Naive thymus-derived CD4-positive, alpha-beta T cell (primary cell): ENCODE data around the gene RGS1. TPM values are rescaled to one million over a fixed set of nuclear protein-coding genes. Genes with fewer than 3 reads are reported as not detected.
A peak's percentile ranks its signal among the peaks of the same experiment; 100 is the strongest.
"Not testable (repeated sequence)": the region's sequence is repeated elsewhere in the genome, so short reads cannot be mapped to it uniquely, and the experiment has no call there.

Source experiments
- ATAC-seq: fragments of 150-1000 bp; cut with Tn5 transposase; 2 replicates; pipeline ENCODE4 v1.10.0; 2021; ENCODE audit warnings: mild to moderate bottlenecking, moderate library complexity
- CTCF ChIA-PET: fragments of 350-600 bp; sonication (Branson Sonifier 250); formaldehyde crosslinking; loops from one replicate; lab custom pipeline; 2021; ENCODE audit warnings: antibody characterized with exemption; lab: Charles Lee
- POLR2A ChIA-PET: fragments of 350-600 bp; sonication (Branson Sonifier 250); formaldehyde crosslinking; loops from one replicate; lab custom pipeline; 2021; ENCODE audit warnings: antibody characterized with exemption, inconsistent platforms; lab: Charles Lee
- DNase-seq, 9 donors: peaks; one replicate each; pipeline versions ENCODE4 v3.0.0 to v3.0.0-alpha.2; 2020 to 2022; ENCODE audit warnings: mixed read lengths in 1 of 9
- H3K27ac ChIP-seq: one replicate; pipeline ENCODE4 v1.7.0; 2013; ENCODE audit warnings: mild to moderate bottlenecking, low read depth, low read length, moderate library complexity
- H3K27me3 ChIP-seq, 2 donors: one replicate each; pipeline ENCODE4 v1.7.0; 2013; ENCODE audit warnings: low read length in 2 of 2, mild to moderate bottlenecking in 2 of 2, moderate library complexity in 2 of 2; ENCODE audit not compliant: control insufficient read depth in 2 of 2, insufficient read depth in 2 of 2
- H3K36me3 ChIP-seq, 3 experiments: 1 replicate in 2 of 3; 2 replicates in 1 of 3; pipeline ENCODE4 v1.7.0; 2013; ENCODE audit warnings: low read length in 3 of 3, mild to moderate bottlenecking in 3 of 3, moderate library complexity in 1 of 3; ENCODE audit not compliant: insufficient read depth in 3 of 3, control insufficient read depth in 2 of 3
- H3K4me1 ChIP-seq, 2 donors: one replicate each; pipeline ENCODE4 v1.7.0; 2013; ENCODE audit warnings: low read length in 2 of 2, mild to moderate bottlenecking in 2 of 2, moderate library complexity in 1 of 2; ENCODE audit not compliant: control insufficient read depth in 2 of 2, insufficient read depth in 2 of 2
- H3K4me3 ChIP-seq: 2 replicates; pipeline ENCODE4 v1.7.0; 2013; ENCODE audit warnings: mild to moderate bottlenecking, low read length
- H3K9me3 ChIP-seq, 3 experiments: 1 replicate in 2 of 3; 2 replicates in 1 of 3; pipeline ENCODE4 v1.7.0; 2013; ENCODE audit warnings: low read length in 3 of 3; ENCODE audit not compliant: control insufficient read depth in 2 of 3
- H3K27ac Mint-ChIP-seq, 9 donors: one replicate each; pipeline ENCODE4 v1.8.0; 2020 to 2022; ENCODE audit warnings: mixed read lengths in 9 of 9, mild to moderate bottlenecking in 8 of 9, moderate library complexity in 5 of 9, inconsistent platforms in 2 of 9
- H3K27me3 Mint-ChIP-seq, 5 donors: one replicate each; pipeline ENCODE4 v1.8.0; 2021 to 2022; ENCODE audit warnings: mixed read lengths in 5 of 5, mild to moderate bottlenecking in 1 of 5
- H3K36me3 Mint-ChIP-seq, 5 donors: one replicate each; pipeline ENCODE4 v1.8.0; 2020 to 2022; ENCODE audit warnings: mixed read lengths in 5 of 5, mild to moderate bottlenecking in 3 of 5, inconsistent platforms in 1 of 5
- H3K4me1 Mint-ChIP-seq, 7 donors: one replicate each; pipeline ENCODE4 v1.8.0; 2020 to 2022; ENCODE audit warnings: mixed read lengths in 7 of 7, mild to moderate bottlenecking in 3 of 7, inconsistent platforms in 1 of 7
- H3K4me3 Mint-ChIP-seq, 10 donors: one replicate each; pipeline ENCODE4 v1.8.0; 2020 to 2022; ENCODE audit warnings: mild to moderate bottlenecking in 10 of 10, mixed read lengths in 10 of 10, moderate library complexity in 6 of 10, inconsistent platforms in 2 of 10
- H3K9me3 Mint-ChIP-seq, 11 donors: one replicate each; pipeline ENCODE4 v1.8.0; 2020 to 2022; ENCODE audit warnings: mixed read lengths in 11 of 11, mild to moderate bottlenecking in 4 of 11, inconsistent platforms in 1 of 11, moderate library complexity in 1 of 11
- intact Hi-C, 2 donors: fragments of 100-400 bp; cut with micrococcal nuclease; formaldehyde crosslinking; loops; one replicate each; pipeline ENCODE4 v1.15.1; 2023
- polyA plus RNA-seq, 2 donors: library from polyadenylated mRNA; unstranded; fragments of 300-500 nt; fragmentation: Illumina TruSeq; gene quantifications; one replicate each; pipeline ENCODE4 v1.2.3, GENCODE V29; 2021
- total RNA-seq, 6 experiments: library from RNA in 5 of 6; stranded (reverse) in 5 of 6; gene quantifications; 1 replicate in 5 of 6; 2 replicates in 1 of 6; pipeline ENCODE4 v1.2.3 and lab custom pipeline; 2021 to 2026

The RGS1 gene
- total and polyA plus RNA-seq, 7 experiments from 2014 or later = 3.4 to 607 (median 14.3) TPM

DNA sequence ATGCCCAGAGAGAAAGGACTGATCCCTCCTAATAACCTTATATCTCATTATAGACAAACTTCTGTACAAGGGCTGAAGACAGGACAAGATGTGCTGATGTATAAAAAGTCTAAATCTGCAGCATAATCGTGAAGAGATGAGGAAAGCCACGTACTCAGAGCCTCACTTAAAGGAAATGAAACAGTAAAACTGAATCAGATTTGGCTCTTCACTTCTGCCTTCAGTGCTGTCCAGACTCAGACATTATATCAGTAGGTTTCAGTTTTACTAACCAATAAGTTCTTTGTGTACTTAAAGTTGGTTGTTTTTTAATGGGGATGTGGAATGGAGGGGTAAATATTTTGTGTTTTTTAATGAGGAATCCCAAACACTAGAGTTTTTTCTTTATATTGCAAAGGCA is 45.3 kb upstream of the RGS1 start:
- Mint-ChIP-seq H3K27me3 (no peaks in the 10 kb centered on the region), H3K9me3 (peaks cover 0 to 5% (median 0%) of the 10 kb centered on the region in 11 donors), H3K36me3 (peaks cover 0 to 15% (median 0%) of the 10 kb centered on the region in 5 donors), H3K4me1 (peaks cover 13 to 32% (median 24%) of the 10 kb centered on the region in 7 donors), H3K27ac (peak overlapping the region in 5 of 9 donors; percentile 17 to 60 (median 41)), H3K4me3 (peak overlapping the region in 1 of 10 donors; percentile 46)
- Histone ChIP-seq H3K27me3 (no peaks in the 10 kb centered on the region), H3K4me3 (no peak overlapping the region), H3K9me3 (no peaks in the 10 kb centered on the region), H3K27ac (no peak overlapping the region), H3K4me1 (peaks cover 4 to 10% of the 10 kb centered on the region in 2 donors), H3K36me3 (no peaks in the 10 kb centered on the region)
- intact Hi-C loops = loop anchor here in 1 of 2 donors (2.0 kb wide), 1 partner anchor 13 kb away; no protein-coding TSS in a partner anchor
- DNase-seq = no peak
- POLR2A ChIA-PET = no interaction called here
- CTCF ChIA-PET = no interaction called here
- peak; percentile 58 for ATAC-seq

DNA sequence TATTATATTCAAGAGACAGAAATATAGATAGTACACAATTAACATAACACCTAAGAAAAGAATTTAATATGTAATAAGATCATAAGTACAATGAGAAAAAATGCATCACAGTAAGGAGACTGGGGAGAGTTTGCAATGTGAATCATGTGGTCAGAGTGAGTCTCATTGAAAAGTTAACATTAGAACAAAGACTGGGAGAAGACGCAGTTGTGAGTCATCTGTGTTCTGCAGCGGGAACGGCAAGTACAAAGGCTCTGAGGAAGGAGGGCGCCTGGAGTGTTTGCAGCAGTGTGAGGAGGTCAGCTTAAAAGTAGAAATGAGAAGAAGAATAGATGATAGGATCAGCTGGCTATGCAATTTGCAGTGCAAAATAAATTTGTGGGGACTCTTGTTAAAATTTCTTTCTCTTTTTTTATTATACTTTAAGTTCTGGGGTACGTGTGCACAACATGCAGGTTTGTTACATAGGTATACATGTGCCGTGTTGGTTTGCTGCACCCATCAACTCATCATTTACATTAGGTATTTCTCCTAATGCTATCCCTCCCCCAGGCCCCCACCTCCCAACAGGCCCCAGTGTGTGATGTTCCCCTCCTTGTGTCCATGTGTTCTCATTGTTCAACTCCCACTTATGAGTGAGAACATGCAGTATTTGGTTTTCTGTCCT is 44.4 kb upstream of the RGS1 start:
- Mint-ChIP-seq H3K4me3 (peak overlapping the region in 2 of 10 donors; percentile 21 to 40), H3K27ac (peak overlapping the region in 4 of 9 donors; percentile 5 to 36 (median 27)), H3K4me1 (peaks cover 13 to 32% (median 24%) of the 10 kb centered on the region in 7 donors), H3K36me3 (peaks cover 0 to 17% (median 0%) of the 10 kb centered on the region in 5 donors)
- H3K27me3 ChIP-seq, H3K4me3 ChIP-seq, H3K9me3 Mint-ChIP-seq, H3K27ac ChIP-seq, CTCF ChIA-PET, H3K9me3 ChIP-seq, H3K27me3 Mint-ChIP-seq, H3K36me3 ChIP-seq: not testable (repeated sequence)
- peaks cover 4 to 10% of the 10 kb centered on the region in 2 donors for H3K4me1 ChIP-seq
- intact Hi-C loops = loop anchor here in 1 of 2 donors (2.0 kb wide), 1 partner anchor 14 kb away; no protein-coding TSS in a partner anchor
- DNase-seq = peak in 3 of 9 donors; percentile 18 to 49 (median 31)
- ATAC-seq = peak; percentile 82
- POLR2A ChIA-PET = interaction anchor here (0.5 kb wide), 1 partner anchor 520 kb away, joined by 3 read pairs; no protein-coding TSS in a partner anchor

DNA sequence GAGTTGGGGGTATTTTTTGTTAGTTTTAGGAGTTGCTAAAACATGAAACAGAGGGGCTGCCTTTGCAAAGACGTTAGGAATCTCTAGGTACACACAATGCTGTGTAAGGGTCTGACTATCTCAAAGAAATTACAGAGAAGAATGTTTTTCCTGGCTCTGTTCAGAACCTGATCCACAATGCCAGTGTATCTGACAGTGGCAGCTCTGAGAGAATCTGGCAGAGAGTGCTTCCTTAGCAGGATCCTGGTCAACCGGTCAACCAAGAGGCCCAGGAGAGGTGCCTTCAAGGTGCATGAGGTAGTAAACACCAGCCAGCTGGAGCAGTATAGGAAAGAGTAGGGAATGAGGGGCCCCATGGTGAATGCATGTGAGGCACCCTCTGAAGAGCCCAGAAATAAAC is 40.9 kb upstream of the RGS1 start:
- CTCF ChIA-PET = no interaction called here
- Histone ChIP-seq H3K9me3 (no peaks in the 10 kb centered on the region), H3K4me3 (no peak overlapping the region), H3K4me1 (peaks cover 11 to 16% of the 10 kb centered on the region in 2 donors), H3K36me3 (no peaks in the 10 kb centered on the region), H3K27ac (no peak overlapping the region), H3K27me3 (no peaks in the 10 kb centered on the region)
- peak overlapping the region in 1 of 10 donors; percentile 26 for H3K4me3 Mint-ChIP-seq
- no peak for ATAC-seq
- peaks cover 0 to 13% (median 0%) of the 10 kb centered on the region in 11 donors for H3K9me3 Mint-ChIP-seq
- intact Hi-C loops = no loop called here
- no peaks in the 10 kb centered on the region for H3K27me3 Mint-ChIP-seq
- H3K4me1 Mint-ChIP-seq = peaks cover 20 to 43% (median 36%) of the 10 kb centered on the region in 7 donors
- peaks cover 0 to 25% (median 0%) of the 10 kb centered on the region in 5 donors for H3K36me3 Mint-ChIP-seq
- no peak for DNase-seq
- H3K27ac Mint-ChIP-seq = peak overlapping the region in 2 of 9 donors; percentile 46 to 68
- POLR2A ChIA-PET = no interaction called here

DNA sequence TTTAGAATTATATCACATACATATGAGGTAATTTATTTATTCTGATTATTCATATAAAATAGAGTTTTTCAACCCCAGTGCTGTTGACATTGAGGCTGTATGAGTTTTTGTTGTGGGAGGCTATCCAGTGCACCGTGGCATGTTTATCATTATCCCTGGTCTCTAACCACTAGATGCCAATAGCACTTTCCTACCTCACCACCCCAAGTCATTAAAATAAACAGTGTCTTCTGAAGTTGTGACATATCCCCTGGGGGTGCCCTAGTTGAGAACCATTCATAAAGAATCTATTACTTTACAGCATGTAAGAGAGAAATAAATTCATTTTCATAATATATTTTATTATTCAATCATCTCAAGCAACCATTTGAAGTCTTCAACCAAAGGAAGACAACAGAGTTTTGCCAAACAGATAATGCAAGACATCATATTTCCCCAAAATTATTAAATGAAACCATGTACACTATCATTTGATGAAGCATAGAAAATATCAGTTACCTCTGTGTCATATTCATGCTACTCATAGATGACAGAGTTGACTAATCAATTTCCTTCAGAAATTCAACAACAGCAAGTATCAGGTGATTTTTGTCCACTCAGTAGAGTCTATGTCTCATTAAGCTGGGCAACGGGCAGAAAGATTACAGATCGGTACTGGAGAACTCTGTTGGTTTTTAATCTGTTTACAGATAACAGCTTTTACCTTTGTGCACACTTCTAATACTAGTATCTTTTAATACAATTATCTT is 39.5 kb upstream of the RGS1 start:
- ATAC-seq = no peak
- no peaks in the 10 kb centered on the region for H3K27me3 ChIP-seq
- Mint-ChIP-seq H3K4me1 (peaks cover 11 to 42% (median 32%) of the 10 kb centered on the region in 7 donors), H3K27me3 (no peaks in the 10 kb centered on the region), H3K4me3 (no peak overlapping the region), H3K36me3 (peaks cover 0 to 23% (median 0%) of the 10 kb centered on the region in 5 donors), H3K27ac (peak overlapping the region in 5 of 9 donors; percentile 30 to 88 (median 54)), H3K9me3 (peaks cover 0 to 13% (median 0%) of the 10 kb centered on the region in 11 donors)
- H3K9me3 ChIP-seq = no peaks in the 10 kb centered on the region
- peaks cover 10 to 19% of the 10 kb centered on the region in 2 donors for H3K4me1 ChIP-seq
- no peak overlapping the region for H3K4me3 ChIP-seq
- no peak overlapping the region for H3K27ac ChIP-seq
- H3K36me3 ChIP-seq = no peaks in the 10 kb centered on the region
- CTCF ChIA-PET = no interaction called here
- POLR2A ChIA-PET = no interaction called here
- intact Hi-C loops = loop anchor here in 1 of 2 donors (1.0 kb wide), 1 partner anchor 19 kb away; no protein-coding TSS in a partner anchor
- no peak for DNase-seq

DNA sequence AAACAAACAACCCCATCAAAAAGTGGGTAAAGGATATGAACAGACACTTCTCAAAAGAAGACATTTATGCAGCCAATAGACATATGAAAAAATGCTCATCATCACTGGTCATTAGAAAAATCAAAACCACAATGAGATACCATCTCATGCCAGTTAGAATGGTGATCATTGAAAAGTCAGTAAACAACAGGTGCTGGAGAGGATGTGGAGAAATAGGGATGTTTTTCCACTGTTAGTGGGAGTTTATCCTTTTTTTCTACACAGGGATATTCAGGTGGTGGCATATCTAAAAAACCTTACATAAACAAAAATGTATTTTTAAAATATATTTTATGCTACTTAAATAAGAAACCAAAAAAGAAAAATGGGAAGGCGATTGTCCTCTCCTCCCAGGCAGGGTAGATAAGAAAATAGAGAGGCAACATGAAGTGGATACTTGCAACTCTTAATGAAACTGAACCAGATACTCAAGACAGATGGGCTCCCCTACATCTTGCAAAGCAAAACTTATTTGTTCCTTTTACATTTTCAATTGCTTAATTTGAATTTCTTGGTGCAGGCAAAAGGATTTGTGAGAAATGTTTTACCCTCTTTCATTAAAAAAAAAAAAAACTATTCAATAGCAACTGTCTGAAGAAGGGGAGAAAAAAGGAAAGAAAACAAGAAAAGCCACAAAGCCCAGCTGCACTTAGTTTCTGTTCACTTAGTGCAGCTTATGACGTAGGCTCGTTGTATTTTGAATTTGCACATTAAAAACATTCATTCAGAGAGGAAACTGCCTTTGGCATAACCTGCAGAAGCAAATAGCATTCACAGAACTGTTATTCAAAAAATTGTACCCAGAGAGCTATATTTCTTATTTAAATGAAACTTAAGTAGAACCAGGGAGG is 36.9 kb upstream of the RGS1 start:
- Histone ChIP-seq H3K9me3 (no peaks in the 10 kb centered on the region), H3K4me1 (peaks cover 10 to 25% of the 10 kb centered on the region in 2 donors), H3K4me3 (peak overlapping the region; percentile 8), H3K27me3 (no peaks in the 10 kb centered on the region), H3K36me3 (no peaks in the 10 kb centered on the region), H3K27ac (peak overlapping the region; percentile 47)
- Mint-ChIP-seq H3K36me3 (peaks cover 0 to 13% (median 0%) of the 10 kb centered on the region in 5 donors), H3K27me3 (no peaks in the 10 kb centered on the region), H3K4me1 (peaks cover 15 to 53% (median 29%) of the 10 kb centered on the region in 7 donors), H3K4me3 (peak overlapping the region; percentile 12 to 88 (median 56)), H3K9me3 (peaks cover 0 to 9% (median 0%) of the 10 kb centered on the region in 11 donors), H3K27ac (peak overlapping the region; percentile 80 to 97 (median 89))
- ATAC-seq = peak; percentile 88
- intact Hi-C loops = loop anchor here (1.0 to 2.0 kb wide), 4 partner anchors 9 to 62 kb away; partner anchors contain the start of gene RGS1 (in 2 of the 2)
- POLR2A ChIA-PET = interaction anchor here (1.1 kb wide), 1 partner anchor 17 kb away, joined by 3 read pairs; no protein-coding TSS in a partner anchor
- CTCF ChIA-PET = interaction anchor here (0.9 kb wide), 1 partner anchor 22 kb away, joined by 7 read pairs; no protein-coding TSS in a partner anchor
- peak in 7 of 9 donors; percentile 55 to 87 (median 81) for DNase-seq
